ENCODE measurements around the gene HSPA1L. TPM values are rescaled to one million over a fixed set of nuclear protein-coding genes. Genes with fewer than 3 reads are reported as not detected.

Gene HSPA1L
- total and polyA plus RNA-seq, 2 donors (not counting 3 experiments of a cell fraction or from before 2014, with no cell fraction given), result 0.32 to 0.77 TPM

GRCh38 chr6:31861150-31861549 lies 46.1 kb upstream of the HSPA1L start:
- H3K79me2 ChIP-seq (ENCODE audit: control insufficient read depth, insufficient read depth, low read length), result peaks cover 4% of the 10 kb centered on the region
- no peaks in the 10 kb centered on the region for H3K9me3 ChIP-seq (replicated peaks; ENCODE audit: control insufficient read depth, insufficient read depth, low read length)
- H2AFZ ChIP-seq (ENCODE audit: low read depth, low read length), result no peak overlapping the region
- no peaks in the 10 kb centered on the region for H4K20me1 ChIP-seq (replicated peaks; ENCODE audit: control insufficient read depth, extremely low read depth, insufficient read depth, low read length)
- H3K36me3 ChIP-seq (ENCODE audit: control insufficient read depth in 2 of 2, extremely low read depth in 1 of 2, insufficient read depth in 2 of 2, low read length in 2 of 2), result peaks cover 3 to 20% of the 10 kb centered on the region in 2 experiments
- H3K27me3 ChIP-seq (ENCODE audit: control insufficient read depth in 2 of 2, insufficient read depth in 2 of 2, low read length in 2 of 2), result no peaks in the 10 kb centered on the region
- no peaks in the 10 kb centered on the region for H3K9me1 ChIP-seq (replicated peaks; ENCODE audit: control insufficient read depth, extremely low read depth, insufficient read depth, low read length)
- BruUV-seq (replicated peaks), result no TSS peak
- H3K9ac ChIP-seq (replicated peaks; ENCODE audit: extremely low read depth, insufficient read depth, low read length), result no peak overlapping the region
- no peak for TF ChIP-seq MYC (IDR thresholded peaks at IDR 0.05; ENCODE audit: low read depth, low read length)
- TF ChIP-seq POLR2AphosphoS5 (IDR thresholded peaks at IDR 0.05; ENCODE audit: insufficient read depth, low read depth, low read length), result no peak
- no peak for TF ChIP-seq GATA2 (IDR thresholded peaks at IDR 0.05; ENCODE audit: insufficient read depth, insufficient read length, low read depth, low read length)
- no peak for TF ChIP-seq FOS (IDR thresholded peaks at IDR 0.05; ENCODE audit: borderline replicate concordance, insufficient read depth, low read length)
- TF ChIP-seq CTCF (IDR thresholded peaks at IDR 0.05; ENCODE audit: extremely low read depth in 1 of 2, insufficient read depth in 1 of 2, low read depth in 1 of 2, low read length in 2 of 2), result no peak
- TF ChIP-seq MAX (IDR thresholded peaks at IDR 0.05; ENCODE audit: insufficient read depth, insufficient read length), result no peak
- TF ChIP-seq POLR2A (IDR thresholded peaks at IDR 0.05; ENCODE audit: low read depth, low read length), result no peak
- no peak for TF ChIP-seq EZH2 (IDR thresholded peaks at IDR 0.05; ENCODE audit: borderline replicate concordance, low read depth, low read length, severe bottlenecking)
- TF ChIP-seq JUN (IDR thresholded peaks at IDR 0.05; ENCODE audit: borderline replicate concordance, insufficient read depth, insufficient read length, low read depth), result no peak
- DNase-seq (ENCODE audit: low read depth, low spot score) (no peak), FAIRE-seq (no peak)
- CTCF ChIA-PET, result no interaction called here
- intact Hi-C loops (cut with micrococcal nuclease) (no loop called here), dilution Hi-C loops (cut with MboI; ENCODE audit: extremely low pct_ligation_motif_present, low sequenced_read_pairs) (no loop called here)
- no peak overlapping the region for H3K4me3 ChIP-seq (replicated peaks in 1 of 3; ENCODE audit: insufficient read depth in 1 of 3, low read depth in 1 of 3, low read length in 3 of 3)
- H3K27ac ChIP-seq (ENCODE audit: insufficient read depth, low read depth, low read length), result no peak overlapping the region
- H3K4me1 ChIP-seq (ENCODE audit: control insufficient read depth, extremely low read depth, insufficient read depth, low read length), result peaks cover 7% of the 10 kb centered on the region
- H3K4me2 ChIP-seq (ENCODE audit: insufficient read depth, low read length), result no peak overlapping the region
- POLR2A ChIA-PET, result no interaction called here
